SU-DHL-6 (cell line): Measurements from ENCODE around the gene SHOC2.

Source experiments
- CTCF ChIP-seq: fragments of 200-600 bp; sonication (generic); IDR thresholded peaks from one replicate; pipeline ENCODE4 v1.5.1; 2017; ENCODE audit warnings: antibody characterized with exemption, mild to moderate bottlenecking, low read length, moderate library complexity; ENCODE audit not compliant: insufficient read depth, poor library complexity, severe bottlenecking
- EZH2phosphoT487 ChIP-seq: fragments of 200-600 bp; sonication (generic), shearing (Covaris generic); conservative IDR thresholded peaks from 2 replicates; pipeline ENCODE4 v1.6.1; 2018; ENCODE audit warnings: mild to moderate bottlenecking, antibody characterized with exemption, low read length, moderate library complexity, mixed read lengths

- TF ChIP-seq CTCF (no peak), EZH2phosphoT487 (no peak)
Measured at GRCh38 chr10:110995301-110995700, 75.9 kb downstream of the SHOC2 start.
